ENCODE measurements around the gene ZNF415. TPM values are rescaled to one million over a fixed set of nuclear protein-coding genes. Genes with fewer than 3 reads are reported as not detected.

The ZNF415 gene
- total RNA-seq, 6 donors from 2014 or later = 2.4 to 7.9 (median 4.3) TPM

GRCh38 chr19:53057904-53058580, 74.7 kb downstream of the ZNF415 start:
- DNase-seq = peak in 1 of 2 donors; percentile 79
- Histone ChIP-seq H3K4me3 (peak overlapping the region in 2 of 4 donors; percentile 4 to 10), H3K4me1 (peaks cover 0 to 9% (median 0%) of the 10 kb centered on the region in 4 donors), H3K27me3 (no peaks in the 10 kb centered on the region), H3K27ac (no peak overlapping the region), H3K9me3 (peaks cover 4 to 74% (median 54%) of the 10 kb centered on the region in 4 donors), H3K36me3 (no peaks in the 10 kb centered on the region)
- TF ChIP-seq POLR2AphosphoS5 (IDR thresholded peaks at IDR 0.05) = no peak
- TF ChIP-seq CTCF (IDR thresholded peaks at IDR 0.05) = no peak
- TF ChIP-seq POLR2A (IDR thresholded peaks at IDR 0.05) = no peak
- no peak for TF ChIP-seq EP300 (IDR thresholded peaks at IDR 0.05)
- no peak for ATAC-seq (ENCODE audit: low FRiP score in 2 of 2)
- 7 to 8% methylated on average over 20 to 58 of the region's 59 CpGs for whole genome bisulfite sequencing, 2 donors

Other genes starting within 250 kb of the ZNF415 start
- 10 to 100 TPM in 3 of 6 donors, 1 to 10 TPM in 3; 3.6 to 41.9 (median 10.1) TPM for gene ZNF320, start 235.3 kb downstream of the ZNF415 start, total RNA-seq
- gene ZNF888, start 209.5 kb downstream of the ZNF415 start, total RNA-seq = 10 to 100 TPM in 2 of 6 donors, 1 to 10 TPM in 4; 3.2 to 13.6 (median 6.9) TPM
- gene ZNF816, start 170.0 kb downstream of the ZNF415 start, total RNA-seq = 10 to 100 TPM in 2 of 6 donors, 1 to 10 TPM in 4; 6.7 to 14.6 (median 8.8) TPM
- not detected for gene ERVV-1, start 119.0 kb downstream of the ZNF415 start, total RNA-seq
- gene ERVV-2, start 88.2 kb downstream of the ZNF415 start, total RNA-seq = not detected
- gene ZNF160, start 29.5 kb downstream of the ZNF415 start, total RNA-seq = 100 to 1,000 TPM in 1 of 6 donors, 10 to 100 TPM in 5; 25.0 to 150 (median 48.5) TPM
- 10 to 100 TPM in 4 of 6 donors, 1 to 10 TPM in 2; 5.3 to 21.0 (median 10.3) TPM for gene ZNF347, start 26.1 kb upstream of the ZNF415 start, total RNA-seq
- gene ZNF665, start 60.4 kb upstream of the ZNF415 start, total RNA-seq = 1 to 10 TPM; 1.7 to 5.2 (median 3.4) TPM
- gene ZNF677, start 122.0 kb upstream of the ZNF415 start, total RNA-seq = 10 to 100 TPM in 4 of 6 donors, 1 to 10 TPM in 2; 5.2 to 19.9 (median 12.5) TPM
- not detected for gene VN1R2, start 125.4 kb upstream of the ZNF415 start, total RNA-seq
- not detected for gene VN1R4, start 134.8 kb upstream of the ZNF415 start, total RNA-seq
- gene ZNF845, start 200.8 kb upstream of the ZNF415 start, total RNA-seq = 10 to 100 TPM in 1 of 6 donors, 1 to 10 TPM in 5; 3.2 to 11.4 (median 6.2) TPM
- gene ZNF525, start 232.8 kb upstream of the ZNF415 start, total RNA-seq = 10 to 100 TPM in 3 of 6 donors, 1 to 10 TPM in 3; 2.4 to 15.7 (median 9.9) TPM